HG03108 (cell line): Measurements from ENCODE around the gene CUX1.

Experiments used
- ATAC-seq: cut with Tn5 transposase; IDR thresholded peaks from one replicate; pipeline ENCODE4 v1.9.1; 2021; ENCODE audit warnings: moderate library complexity; ENCODE audit not compliant: unreplicated experiment

Gene CUX1

GRCh38 chr7:102063690-102064180 lies 246.3 kb downstream of the CUX1 start:
- ATAC-seq, result no peak

DNA sequence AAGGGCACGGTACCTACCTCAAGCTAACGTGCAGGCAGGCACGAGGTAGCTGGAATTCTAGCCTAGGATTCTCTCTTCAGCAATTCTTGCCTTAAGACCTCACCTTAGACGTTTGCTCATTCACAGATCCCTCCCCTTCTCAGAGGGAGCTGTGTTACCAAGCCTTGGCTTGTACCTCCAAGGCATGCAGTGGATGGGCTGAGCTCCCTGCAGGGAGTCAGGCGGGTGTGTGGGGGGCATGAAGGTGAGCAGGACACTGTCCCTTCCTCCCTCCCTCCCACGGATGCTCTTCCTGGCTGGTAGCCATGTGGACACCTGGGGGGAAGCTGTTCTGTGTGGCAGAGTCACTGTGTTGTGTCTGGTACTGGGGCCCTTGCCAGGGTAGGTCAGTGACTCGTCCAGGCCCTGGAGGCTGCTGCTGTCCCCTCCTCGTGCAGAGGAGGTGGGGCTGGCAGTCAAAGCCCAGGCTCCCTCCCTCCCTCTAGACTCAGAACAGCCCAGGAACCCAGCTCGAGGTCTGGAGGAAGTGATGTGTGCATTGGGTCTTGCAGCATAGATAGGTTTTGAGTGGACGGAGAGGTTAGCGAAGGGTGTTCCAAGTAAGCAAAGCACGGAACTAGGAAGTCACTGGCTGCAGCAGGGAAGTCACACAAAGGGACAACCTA lies 247.1 kb downstream of the CUX1 start:
- ATAC-seq, result no peak

DNA sequence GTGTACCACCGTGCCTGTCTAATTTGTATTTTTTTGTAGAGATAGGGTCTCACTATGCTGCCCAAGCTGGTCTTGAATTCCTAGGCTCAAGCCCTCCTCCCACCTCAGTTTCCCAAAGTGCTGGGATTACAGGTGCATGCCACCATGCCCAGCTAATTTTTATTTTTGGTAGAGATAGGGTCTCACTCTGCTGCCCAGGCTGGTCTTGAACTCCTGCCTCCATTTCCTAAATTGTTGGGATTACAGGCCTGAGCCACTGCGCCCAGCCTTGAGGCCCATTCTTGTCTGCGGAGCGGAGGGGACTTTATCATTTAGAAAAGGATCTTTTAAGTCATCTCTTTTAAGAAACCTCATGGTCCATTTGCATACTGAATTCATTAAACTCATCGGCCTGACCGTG lies 247.8 kb downstream of the CUX1 start:
- ATAC-seq, result no peak

DNA sequence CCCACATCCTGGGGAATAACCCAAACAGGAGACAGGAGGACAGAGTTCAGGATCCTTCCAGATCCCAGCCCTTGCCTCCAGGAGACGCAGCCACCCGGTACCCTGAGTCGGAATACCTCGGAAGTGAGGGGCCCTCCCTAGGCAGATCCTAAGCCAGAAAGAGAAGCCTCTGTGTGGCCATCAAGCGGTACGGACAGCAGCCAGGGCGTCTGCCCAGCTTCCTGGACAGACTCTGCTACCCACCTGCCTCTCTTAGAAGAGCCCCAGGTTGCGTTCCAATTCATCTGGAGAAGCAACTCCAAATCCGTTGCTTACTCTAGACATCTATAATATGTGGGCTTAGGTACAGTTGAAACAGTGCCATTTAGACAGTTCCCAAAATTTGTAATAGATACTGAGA lies 249.1 kb downstream of the CUX1 start:
- no peak for ATAC-seq

DNA sequence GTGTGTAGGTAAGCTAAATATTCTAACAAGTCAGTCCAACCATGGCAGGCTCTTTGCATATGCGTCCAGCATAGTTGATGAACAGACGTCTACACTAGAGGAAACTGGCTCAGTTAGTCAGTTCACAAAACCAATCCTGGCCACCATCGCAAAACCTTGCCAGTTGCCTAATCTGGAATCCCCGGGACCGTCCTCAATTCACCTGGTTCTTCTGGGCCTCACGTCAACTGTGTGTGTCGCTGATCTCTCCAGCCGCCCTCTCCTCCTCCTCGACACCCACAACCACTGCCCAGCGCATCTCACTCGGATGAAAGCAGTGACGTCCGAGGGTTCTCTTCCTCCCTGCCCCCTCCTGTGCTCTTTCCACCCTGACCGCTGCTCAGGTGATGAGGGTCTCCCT lies 251.4 kb downstream of the CUX1 start:
- no peak for ATAC-seq

- ATAC-seq, result no peak
These were observed 252.7 kb downstream of the CUX1 start for GRCh38 chr7:102069931-102070629.

DNA sequence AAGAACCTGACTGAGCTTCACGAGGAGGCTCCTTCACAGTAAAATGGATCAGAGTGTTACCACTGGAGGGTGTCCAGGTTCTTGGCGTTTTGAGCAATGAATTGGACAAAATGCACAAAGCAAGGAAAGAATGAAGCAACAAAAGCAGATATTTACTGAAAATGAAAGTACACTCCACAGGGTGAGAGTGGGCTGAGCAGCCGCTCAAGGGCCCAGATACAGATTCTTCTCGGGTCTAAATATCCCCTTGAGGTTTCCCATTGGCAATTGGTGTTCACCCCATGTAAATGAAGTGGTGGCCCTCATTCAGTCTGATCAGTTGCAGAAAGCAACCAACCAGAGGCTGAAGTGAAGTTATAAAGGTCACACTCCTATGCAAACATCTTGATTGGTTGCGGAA lies 254.6 kb downstream of the CUX1 start:
- ATAC-seq, result no peak

DNA sequence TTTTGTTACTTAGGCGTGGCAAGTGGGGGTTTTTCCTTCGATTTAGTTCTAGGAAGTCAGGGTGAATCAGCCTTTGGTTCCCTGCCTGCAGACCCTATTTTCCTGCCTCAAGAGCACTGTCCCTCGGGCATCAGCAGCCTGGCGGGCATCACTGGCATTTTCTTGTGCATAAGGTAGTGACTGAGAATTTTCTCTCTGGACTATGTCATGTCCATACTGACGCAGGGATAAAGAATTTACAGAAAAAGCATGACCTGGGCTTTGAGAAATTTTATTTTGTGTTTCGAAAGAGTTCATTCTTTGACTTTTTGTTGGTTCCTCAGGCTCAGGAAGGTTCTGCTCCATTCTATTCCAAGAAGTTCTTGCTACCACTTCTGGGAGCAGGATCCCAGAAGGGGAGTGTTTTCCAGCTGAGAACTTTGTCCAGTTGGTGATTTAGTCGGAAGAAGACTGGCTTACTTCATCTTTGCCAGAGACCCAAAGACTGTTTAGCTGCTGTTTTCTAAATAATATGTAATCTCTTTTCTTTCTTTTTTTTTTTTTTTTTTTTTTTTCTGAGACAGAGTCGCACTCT lies 255.3 kb downstream of the CUX1 start:
- no peak for ATAC-seq

DNA sequence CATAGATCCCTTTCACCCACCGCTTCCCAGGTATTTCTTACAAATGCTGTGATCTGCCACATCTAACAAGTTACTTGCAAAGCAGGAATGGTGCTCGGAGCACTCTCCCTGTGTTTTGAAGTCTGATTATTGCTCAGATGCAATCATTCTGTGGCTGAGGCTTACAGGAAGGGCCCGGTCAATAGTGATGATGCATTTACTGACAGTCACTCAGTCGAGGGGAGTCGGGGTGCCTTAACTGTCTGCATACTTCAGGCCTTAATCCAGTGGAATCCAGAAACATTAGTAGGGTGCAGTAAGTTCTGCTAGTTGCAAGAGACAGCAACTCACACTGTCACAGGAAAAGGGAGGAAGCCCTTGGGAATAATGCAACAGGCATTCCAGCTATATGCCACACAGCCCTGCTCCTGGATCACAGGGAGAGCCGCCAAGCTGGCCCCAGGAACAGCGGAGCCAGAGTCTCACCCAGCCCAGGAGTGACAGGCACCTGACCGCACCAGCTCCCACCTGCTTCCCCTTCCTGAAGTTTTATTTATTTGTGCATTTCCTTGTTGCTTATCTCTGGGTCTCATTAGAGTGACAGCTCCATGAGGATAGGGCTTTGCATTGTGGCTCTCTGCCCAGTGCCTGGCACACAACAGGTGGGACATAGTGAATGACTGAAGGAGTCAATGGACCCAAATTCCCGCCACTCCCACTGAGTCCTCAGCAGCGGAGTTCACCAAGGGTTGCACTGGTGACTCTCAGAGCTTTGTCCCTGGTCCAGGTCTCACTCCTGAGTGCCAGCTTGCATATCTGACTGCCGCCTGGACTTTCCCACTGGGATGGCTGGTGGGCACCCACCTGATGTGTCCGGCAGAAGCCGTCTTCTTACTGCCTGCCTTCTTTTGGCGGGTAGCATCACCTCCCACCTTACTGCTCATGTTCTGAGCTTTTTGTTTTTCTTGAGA lies 256.8 kb downstream of the CUX1 start:
- ATAC-seq, result no peak

GRCh38 chr7:102075126-102075525 lies 257.7 kb downstream of the CUX1 start:
- ATAC-seq, result no peak

DNA sequence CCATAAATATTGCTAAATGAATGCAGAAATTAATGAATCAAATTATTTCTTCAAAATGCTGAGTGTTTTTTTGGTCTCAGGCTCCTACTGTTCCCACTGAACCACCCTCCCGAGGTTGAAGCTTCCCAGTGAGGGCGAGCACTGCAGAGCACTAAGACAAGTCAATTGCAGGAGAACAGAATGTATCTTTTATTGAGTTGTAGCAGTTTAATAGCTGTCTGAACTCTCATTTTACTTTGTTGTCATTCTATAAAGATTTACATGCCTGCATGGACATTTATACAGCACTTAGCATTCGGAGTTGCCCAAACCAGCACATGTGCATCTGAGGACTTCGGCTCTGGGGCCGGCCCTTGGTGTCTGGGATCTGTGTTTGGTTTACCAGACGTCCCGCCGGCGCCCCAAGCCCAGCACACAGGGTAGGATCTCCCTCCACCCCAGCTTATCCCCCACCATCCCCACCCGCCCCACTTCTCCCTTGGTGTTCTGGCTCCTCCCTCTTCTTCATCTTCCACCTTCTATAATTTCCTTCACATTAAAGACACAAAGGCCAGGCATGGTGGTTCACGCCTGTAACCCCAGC lies 258.2 kb downstream of the CUX1 start:
- ATAC-seq, result no peak

- ATAC-seq, result no peak
These were observed 259.7 kb downstream of the CUX1 start for GRCh38 chr7:102077081-102077480.

DNA sequence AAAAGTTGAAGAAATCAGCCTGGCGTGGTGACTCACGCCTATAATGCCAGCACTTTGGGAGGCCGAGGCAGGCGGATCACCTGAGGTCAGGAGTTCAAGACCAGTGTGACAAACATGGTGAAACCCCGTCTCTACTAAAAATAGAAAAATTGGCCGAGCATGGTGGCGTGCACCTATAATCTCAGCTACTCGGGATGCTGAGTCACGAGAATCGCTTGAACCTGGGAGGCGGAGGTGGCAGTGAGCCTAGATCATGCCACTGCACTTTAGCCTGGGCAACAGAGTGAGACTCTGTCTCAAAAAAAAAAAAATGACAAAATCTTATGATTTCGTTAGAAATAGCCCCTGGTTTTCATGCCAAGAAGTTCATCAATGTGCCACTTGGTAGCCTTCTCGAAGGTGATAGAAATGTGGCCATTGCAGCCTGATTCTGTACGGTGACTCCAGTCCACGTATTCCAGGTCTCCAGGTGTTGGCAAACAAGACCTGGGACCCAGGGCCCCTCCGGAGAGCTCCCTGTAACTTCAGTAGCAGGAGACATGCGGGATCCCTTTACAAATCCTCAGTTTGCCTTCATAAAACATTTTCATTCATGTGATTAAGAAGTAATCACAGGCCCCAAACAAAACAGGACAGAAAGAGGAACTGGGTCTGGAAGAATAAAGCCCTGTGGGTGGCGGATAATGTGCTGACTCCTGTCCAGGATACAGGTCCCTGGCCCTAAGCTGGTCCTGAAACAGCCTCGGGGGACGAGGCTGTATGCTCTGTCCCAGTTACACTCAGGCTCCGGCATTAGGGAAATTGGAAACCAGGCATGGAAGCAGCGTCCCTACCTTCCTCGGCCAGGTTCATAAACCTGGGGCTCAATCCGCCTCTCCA lies 262.0 kb downstream of the CUX1 start:
- no peak for ATAC-seq

GRCh38 chr7:102080019-102080433 lies 262.6 kb downstream of the CUX1 start:
- no peak for ATAC-seq

DNA sequence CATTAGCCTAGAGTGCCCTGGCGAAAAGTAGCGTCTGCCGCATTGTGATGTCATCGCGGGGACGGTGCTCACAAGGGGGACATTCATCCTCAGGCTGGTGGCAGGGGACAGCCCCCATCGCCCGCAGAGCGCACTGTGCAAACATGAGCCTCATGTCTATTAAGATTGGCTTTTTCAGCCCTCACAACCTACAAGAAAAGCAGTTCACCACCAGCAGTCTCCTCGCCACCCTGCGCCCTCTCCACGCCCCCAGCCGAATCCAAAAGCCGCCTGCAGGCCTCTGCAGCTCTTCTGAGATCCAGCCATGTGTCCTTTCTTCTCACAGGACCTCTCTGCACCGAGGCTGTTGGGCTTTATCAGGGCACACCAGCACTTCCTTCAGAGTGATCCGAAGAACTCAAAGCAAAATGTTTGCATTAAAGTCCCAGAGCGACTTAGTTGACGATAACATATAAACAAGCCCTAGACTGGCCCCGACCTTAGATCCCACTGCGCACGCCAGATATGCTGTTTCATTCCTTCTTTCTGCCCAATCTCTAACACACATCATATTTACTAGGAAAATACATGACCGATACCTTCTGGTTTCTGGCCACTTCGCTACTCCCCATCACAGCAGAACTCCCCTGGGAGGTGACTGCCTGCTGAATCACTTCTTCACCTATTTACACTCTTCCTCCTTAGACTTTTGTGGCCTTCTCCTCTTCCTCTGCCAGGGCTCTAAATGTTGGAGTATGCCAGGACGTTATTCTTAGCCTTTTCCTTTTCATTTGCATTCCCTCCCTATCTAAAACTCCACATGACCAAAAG lies 263.2 kb downstream of the CUX1 start:
- no peak for ATAC-seq

DNA sequence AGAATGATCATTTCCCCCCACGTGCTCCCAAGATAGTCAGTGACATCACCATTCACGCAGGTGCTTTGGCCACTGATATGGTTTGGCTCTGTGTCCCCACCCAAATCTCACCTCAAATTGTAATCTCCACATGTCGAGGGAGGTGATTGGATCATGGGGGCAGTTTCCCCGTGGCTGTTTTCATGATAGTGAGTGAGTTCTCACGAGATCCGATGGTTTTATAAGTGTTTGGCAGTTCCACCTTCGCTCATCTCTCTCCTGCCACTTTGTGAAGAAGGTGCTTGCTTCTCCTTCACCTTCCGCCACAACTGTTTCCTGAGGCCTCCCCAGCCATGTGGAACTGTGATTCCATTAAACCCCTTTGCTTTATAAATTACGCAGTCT lies 263.8 kb downstream of the CUX1 start:
- no peak for ATAC-seq

- no peak for ATAC-seq
These were observed 265.4 kb downstream of the CUX1 start for GRCh38 chr7:102082693-102083368.

- no peak for ATAC-seq
These were observed 267.9 kb downstream of the CUX1 start for GRCh38 chr7:102085218-102085772.
